GM15510 (cell line): Measurements from ENCODE around the gene OR2F1.

Experiments
- POLR2A ChIP-seq: IDR thresholded peaks from 3 replicates; pipeline ENCODE4 v1.6.1; 2011; ENCODE audit warnings: borderline replicate concordance; ENCODE audit not compliant: insufficient read length; ENCODE audit errors: extremely low read depth

OR2F1 gene

DNA sequence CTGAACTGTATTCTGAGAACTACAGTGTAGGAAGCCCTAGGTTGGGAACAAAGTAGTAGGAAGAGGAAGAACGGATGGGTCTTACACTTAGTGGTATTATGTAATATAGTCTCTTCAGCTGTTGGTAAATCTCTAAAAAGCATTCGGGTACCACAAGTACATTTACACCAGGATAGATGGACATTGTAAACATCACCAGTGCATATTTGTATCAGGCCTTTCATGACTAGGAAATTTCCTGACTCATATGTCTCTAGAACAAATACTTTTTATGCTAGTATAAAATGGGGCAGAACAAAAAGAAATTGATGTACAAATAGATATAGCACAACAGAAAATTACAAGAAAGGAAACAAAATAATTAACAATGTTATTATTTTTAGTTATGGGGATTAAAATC, 23.9 kb downstream of the OR2F1 start:
- TF ChIP-seq POLR2A, result no peak

- no peak for TF ChIP-seq POLR2A
Observed at GRCh38 chr7:143979359-143979758, 24.7 kb downstream of the OR2F1 start.

- no peak for TF ChIP-seq POLR2A
Observed at GRCh38 chr7:143979998-143980397, 25.4 kb downstream of the OR2F1 start.

DNA sequence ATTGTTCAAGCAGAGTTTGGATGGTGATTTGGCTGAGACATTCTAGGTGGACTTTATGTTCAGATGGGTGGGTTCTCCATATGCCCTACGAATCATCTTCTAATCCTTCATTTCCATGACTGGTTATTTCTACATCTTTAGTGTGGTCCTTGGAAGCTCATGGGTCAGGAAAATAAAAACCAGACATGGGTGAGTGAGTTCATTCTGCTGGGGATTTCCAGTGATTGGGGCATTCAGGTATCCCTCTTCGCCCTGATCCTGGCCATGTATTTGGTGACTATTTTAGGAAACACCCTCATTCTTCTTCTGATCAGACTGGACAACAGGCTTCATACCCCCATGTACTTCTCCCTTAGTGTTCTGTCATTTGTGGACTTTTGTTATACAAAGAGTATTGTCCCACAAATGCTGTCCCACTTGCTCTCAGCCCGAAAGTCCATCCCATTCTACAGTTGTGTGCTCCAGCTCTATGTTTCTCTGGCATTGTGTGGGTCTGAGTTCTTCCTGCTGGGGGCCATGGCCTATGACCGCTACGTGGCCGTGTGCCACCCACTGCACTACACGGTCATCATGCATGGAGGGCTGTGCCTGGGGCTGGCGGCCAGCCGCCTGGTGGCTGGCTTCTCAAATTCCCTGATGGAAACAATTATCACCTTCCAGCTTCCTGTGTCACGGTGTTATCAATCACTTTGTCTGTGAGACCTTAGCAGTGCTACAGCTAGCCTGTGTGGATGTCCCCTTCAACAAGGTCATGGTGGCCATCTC, 26.3 kb downstream of the OR2F1 start:
- TF ChIP-seq POLR2A, result no peak

GRCh38 chr7:143983960-143984359, 29.3 kb downstream of the OR2F1 start:
- TF ChIP-seq POLR2A, result no peak

DNA sequence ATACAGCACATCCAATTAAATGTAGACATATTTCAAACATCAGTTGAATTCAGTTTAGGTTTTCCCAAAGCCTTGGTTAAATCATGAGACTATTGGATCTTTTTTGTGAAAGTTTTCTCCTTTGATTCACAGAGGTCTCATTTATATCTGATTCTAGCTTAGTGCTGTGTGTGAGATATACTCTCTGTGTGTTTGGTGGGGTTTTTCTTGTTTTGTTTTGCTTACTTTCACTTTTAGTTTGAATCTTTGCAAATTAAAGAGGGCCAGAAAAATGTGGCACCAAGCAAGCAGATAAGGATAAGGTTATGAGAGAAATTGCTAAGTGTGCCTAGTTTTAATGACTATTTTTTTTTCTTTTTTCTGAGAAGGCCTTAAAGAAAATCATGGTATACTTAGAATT, 32.9 kb downstream of the OR2F1 start:
- TF ChIP-seq POLR2A, result no peak

DNA sequence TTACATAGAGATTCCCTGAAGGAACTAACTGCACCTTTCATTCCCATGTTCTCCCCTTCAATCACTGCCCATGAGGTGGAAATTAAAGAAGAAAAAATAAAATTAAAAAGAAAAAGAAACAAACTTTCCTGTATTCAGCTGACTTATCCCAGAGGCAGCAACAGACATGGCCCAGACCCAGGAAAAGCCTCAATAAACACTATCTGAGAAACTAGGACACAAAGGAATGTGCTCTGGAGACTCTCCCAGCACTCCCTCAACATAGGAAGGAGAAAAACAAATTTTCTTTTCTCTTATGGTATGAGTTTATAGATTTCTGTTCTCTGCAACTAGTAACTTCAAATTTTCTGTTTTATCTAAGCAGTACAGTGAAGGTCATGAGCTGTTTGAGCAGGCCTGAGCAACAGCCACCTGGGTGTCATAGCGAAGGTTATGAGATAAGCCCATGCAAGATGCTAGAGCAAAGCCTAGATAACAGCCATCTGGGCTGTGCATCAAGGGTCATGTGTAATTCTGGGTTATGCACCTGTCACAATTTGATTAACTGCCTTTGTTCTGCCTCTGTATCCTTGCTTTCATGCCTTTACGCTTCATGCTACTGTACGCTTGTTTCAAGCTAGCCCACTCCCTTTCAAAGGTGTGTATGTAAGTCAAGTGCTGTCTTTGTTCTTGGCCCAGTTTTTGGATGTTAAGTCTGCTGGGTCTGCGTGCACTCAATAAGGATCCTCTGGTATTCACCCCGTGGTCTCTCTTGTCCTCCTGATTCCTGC, 34.5 kb downstream of the OR2F1 start:
- no peak for TF ChIP-seq POLR2A

DNA sequence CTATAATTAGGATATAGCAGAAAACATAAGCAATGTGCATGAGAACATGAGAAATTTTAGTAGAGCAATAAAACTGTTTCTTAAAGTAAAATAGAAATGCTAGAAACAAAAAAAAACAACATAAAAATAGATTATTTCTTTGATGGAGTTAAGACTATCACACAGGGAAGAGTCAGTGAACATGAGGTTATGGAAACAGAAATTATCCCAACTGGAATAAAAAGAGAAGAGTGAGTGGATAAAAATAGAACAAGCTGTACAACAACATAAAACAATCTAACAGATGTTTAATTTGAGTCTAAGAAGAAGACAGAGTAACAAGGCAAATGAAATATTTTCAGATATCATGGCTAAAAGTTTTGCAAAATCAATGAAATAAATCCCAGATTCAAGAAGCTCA, 38.0 kb downstream of the OR2F1 start:
- TF ChIP-seq POLR2A, result no peak

GRCh38 chr7:143993924-143994323, 39.3 kb downstream of the OR2F1 start:
- TF ChIP-seq POLR2A, result no peak

GRCh38 chr7:144000020-144000419, 45.4 kb downstream of the OR2F1 start, which contains the start of gene OR6B1:
TSS of gene OR6B1 (plus strand) at chr7:144000320. CDS start at chr7:144003997, 3,677 bp downstream.
- TF ChIP-seq POLR2A, result no peak

DNA sequence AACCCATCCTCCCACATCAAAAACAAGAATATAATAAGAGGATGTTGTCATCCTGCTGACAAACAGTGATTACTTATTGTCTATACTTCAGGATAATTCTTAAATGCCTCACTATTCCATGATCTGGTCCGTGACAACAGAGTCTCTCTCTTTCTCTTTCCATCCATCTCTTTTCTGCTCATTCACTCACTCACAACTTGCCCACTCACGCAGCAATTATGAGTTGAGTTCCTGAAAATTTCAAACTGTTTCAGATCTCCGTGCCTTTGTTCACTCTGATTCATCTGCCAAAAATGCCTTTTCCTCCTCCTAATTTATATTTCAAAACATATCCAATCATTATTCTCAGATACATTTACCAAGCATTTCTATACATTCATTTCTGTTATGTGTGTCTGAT, 46.9 kb downstream of the OR2F1 start:
- no peak for TF ChIP-seq POLR2A

DNA sequence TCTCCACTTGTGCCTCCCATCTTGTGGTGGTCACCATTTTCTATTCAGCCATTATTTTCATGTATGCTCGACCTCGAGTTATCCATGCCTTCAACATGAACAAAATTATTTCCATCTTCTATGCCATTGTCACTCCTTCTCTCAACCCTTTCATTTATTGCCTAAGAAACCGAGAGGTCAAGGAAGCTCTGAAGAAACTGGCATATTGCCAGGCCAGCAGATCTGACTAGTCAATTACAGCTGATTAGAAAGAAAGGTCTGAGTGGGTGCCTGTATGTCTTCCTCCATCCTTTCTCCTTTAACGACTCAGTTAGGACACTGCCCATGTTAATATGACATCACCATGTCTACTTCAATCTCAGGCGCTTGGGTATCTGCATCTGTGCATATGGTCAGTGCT, 50.1 kb downstream of the OR2F1 start:
- TF ChIP-seq POLR2A, result no peak

DNA sequence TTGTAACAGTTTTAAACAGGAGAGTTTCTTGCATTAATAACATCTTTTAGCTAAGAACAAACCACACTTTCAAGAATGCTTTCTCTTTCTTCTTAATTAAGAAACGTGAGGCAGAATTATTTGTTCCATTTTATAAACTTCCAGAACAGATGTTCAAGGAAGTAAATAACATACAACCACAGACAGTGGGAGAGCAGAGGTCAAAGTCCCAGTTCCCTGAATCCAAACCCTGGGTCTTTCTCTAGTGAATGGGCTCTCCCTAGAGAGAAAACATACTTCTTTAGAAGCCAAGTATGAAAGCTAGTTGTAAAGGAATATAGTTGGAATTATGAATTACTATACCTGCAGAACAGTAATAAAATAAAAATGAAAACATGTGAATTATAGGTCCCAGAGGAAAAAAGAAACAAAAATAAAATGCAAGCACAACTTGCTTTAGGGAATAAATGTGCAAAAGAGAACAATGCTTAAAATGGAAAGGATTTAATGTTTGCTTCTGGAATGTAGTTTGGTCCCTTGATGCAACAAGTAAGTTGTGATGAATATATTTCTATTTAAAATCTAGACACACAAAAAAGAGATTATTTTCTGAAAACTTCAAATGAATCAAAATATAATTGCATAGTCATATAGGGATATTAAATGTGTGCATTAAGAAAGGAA, 51.5 kb downstream of the OR2F1 start:
- TF ChIP-seq POLR2A, result no peak

GRCh38 chr7:144006692-144007042, 52.0 kb downstream of the OR2F1 start:
- no peak for TF ChIP-seq POLR2A

- TF ChIP-seq POLR2A, result no peak
Observed at GRCh38 chr7:144009361-144009760, 54.7 kb downstream of the OR2F1 start.
